NCI-H345 treated with DMSO at 0.1 percent for 48 hours (cell line): Measurements from ENCODE around the gene HLCS.

Source experiments
- DNase-seq: peaks from one replicate; lab custom pipeline; 2025; ENCODE audit not compliant: unreplicated experiment; lab: John Stamatoyannopoulos, UW

Gene HLCS

GRCh38 chr21:36728371-36729111 is 237.9 kb downstream of the HLCS start:
- DNase-seq, result no peak

DNA sequence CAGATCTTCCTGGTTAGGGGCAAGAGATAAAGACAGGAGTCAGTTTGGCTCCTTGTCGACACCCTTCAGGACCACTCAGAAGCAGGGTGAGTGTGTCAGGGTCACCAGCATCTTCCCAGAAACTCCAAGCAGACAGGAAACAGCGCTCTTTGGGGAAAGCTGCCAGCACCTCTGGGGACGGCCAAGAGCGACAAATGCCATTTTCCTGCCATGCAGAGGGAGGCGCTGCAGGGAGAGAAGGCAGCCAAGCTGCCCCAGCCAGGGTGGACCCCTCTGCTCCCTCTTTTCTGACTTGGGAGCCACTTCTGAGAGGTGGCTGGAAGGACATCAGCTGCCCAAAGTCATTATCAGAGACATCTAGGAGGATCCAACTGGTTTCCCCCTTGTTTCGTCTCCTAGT is 238.6 kb downstream of the HLCS start:
- no peak for DNase-seq

- no peak for DNase-seq
Measured at GRCh38 chr21:36725793-36726386, 240.6 kb downstream of the HLCS start.

GRCh38 chr21:36724660-36725059 is 241.8 kb downstream of the HLCS start:
- no peak for DNase-seq

DNA sequence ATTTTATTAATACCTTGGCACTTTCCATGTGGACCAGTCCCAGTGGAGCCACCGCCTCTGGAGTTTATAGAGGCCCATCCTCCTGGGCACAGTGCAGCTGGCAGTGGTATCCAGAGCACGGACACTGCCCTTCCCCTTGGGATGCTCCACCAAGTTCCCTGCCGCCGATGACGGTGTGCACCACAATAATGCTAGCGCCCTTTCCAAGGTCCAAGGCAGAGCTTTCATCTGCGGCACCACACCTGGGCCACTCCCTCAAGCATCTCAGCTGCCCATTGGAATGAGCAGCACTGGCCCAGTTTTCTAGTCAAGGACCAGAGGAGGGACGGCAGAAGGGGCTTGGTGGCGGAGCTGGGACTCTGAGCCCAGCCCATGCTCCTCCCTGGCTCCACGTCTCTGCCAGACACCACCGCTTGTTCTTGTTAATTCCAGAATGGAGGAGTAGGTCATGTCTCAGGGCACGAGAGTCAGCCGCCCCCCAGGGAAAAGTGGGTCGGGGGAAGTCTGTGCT is 243.0 kb downstream of the HLCS start:
- DNase-seq, result no peak

GRCh38 chr21:36722370-36723368 is 243.8 kb downstream of the HLCS start:
- DNase-seq, result no peak

- no peak for DNase-seq
Measured at GRCh38 chr21:36721817-36722216, 244.7 kb downstream of the HLCS start.

DNA sequence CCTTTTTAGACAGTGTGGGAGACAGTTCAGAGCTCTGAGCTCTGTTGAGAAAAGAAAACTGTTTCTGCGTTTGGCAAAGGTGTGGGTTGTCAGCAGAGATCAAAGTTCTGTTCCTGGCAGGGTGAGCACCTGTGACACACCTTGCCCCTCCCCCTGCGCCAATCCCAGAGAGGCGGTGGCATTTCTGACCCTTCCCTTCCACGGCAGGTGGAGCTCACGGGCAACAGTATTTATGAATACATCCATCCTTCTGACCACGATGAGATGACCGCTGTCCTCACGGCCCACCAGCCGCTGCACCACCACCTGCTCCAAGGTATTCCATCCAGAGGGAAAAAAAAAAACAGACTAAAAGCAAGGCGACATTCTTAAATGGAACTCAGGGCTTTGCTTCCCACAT is 246.9 kb downstream of the HLCS start:
- DNase-seq, result no peak

GRCh38 chr21:36718951-36719501 is 247.4 kb downstream of the HLCS start:
- DNase-seq, result no peak

DNA sequence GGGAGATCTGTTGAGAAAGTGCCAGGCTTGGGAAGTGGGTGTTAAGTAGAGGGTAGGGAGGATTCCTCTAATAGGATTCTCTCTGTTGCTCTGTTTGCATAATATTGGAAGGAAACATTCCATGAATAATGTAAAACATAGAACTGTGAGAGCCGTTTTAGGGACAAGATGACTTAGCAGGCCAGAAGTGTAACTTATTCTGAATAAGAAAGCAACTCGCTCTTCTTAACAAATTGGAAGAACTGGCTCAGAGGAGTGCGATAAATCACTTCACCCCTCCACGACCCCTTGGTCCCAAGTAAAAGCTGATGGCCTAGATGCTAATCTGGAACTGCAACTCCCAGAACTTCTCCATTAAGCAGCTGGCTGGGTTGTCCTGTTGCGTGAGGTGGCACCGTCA is 248.5 kb downstream of the HLCS start:
- DNase-seq, result no peak

- DNase-seq, result no peak
Measured at GRCh38 chr21:36716836-36717235, 249.6 kb downstream of the HLCS start.

GRCh38 chr21:36716387-36716786 is 250.1 kb downstream of the HLCS start:
- DNase-seq, result no peak

- DNase-seq, result no peak
Measured at GRCh38 chr21:36713746-36714145, 252.7 kb downstream of the HLCS start.

DNA sequence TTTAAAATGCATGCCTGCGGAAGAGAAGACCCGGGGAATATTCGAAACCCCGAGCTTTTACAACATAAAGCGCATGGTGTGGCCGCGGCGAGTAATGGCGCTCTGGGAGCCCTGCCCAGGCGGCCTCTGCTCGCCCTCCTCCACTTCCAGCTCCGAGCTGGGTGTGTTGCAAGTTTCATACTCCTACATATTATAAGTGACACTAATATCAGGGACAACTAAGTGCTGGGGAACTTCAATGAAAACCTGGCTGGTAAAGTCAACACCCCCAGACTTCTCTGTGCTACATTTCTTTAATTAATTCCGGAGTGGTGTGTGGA is 255.8 kb downstream of the HLCS start:
- DNase-seq, result no peak

GRCh38 chr21:36709868-36710728 is 256.4 kb downstream of the HLCS start:
- no peak for DNase-seq

GRCh38 chr21:36709030-36709867 is 257.2 kb downstream of the HLCS start:
- DNase-seq, result no peak

GRCh38 chr21:36708286-36709029 is 258.0 kb downstream of the HLCS start:
- DNase-seq, result no peak

DNA sequence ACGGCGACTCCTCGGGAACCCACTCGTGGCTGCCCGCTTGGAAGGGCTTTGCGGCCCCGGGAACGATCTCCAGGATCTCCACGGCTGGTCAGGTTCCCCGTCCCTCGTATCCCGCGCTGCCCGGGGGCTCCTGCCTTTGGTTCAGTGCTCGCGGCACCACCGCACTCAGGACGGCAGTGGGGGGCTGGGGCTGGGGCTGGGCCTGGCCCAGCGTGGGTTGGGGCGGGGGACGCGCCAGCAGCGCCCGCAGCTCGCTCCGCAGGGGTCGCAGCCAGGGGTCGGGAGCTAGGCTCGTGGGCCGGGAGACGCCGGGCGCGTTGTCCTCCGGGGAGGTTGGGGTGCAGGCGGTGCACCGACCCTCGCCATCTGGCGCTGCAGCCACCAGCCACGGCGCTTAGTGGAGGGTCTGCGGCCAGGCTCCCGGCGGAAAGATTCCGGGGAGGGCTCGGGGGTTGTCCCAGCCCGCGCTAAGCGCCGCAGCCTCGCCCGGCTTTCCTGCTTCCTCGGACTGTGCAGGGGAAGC is 258.6 kb downstream of the HLCS start:
- DNase-seq, result no peak
